ENCODE results near the gene MKRN2. TPM values are rescaled to one million over a fixed set of nuclear protein-coding genes. Genes with fewer than 3 reads are reported as not detected.

The MKRN2 gene
- total and polyA plus RNA-seq, 2 of the 8 experiments (the other 6 are each of a cell fraction or from before 2014, with no cell fraction given) = 15.3 to 17.6 TPM

- Histone ChIP-seq H2AFZ (ENCODE audit: low read length) (no peak overlapping the region), H3K56ac (replicated peaks; ENCODE audit: insufficient read length, low read depth, low read length) (no peak overlapping the region), H3K14ac (ENCODE audit: insufficient read length) (no peak overlapping the region), H3K4me3 (ENCODE audit: extremely low read depth in 1 of 4, insufficient read depth in 2 of 4, low read depth in 3 of 4, low read length in 4 of 4) (no peak overlapping the region), H2BK5ac (ENCODE audit: low read depth, low read length) (no peak overlapping the region), H4K20me1 (replicated peaks in 1 of 2; ENCODE audit: control insufficient read depth in 1 of 2, insufficient read depth in 2 of 2, low read length in 2 of 2) (peaks cover 4 to 6% of the 10 kb centered on the region in 2 experiments), H4K8ac (ENCODE audit: extremely low read depth, insufficient read depth, low read length) (no peak overlapping the region), H3K9ac (replicated peaks in 1 of 4; ENCODE audit: extremely low read depth in 1 of 4, low read depth in 3 of 4, low read length in 3 of 4) (no peak overlapping the region), H3K23me2 (ENCODE audit: low read depth, low read length) (no peaks in the 10 kb centered on the region; the same call in 1 of the 2 replicates), H4K5ac (ENCODE audit: insufficient read length, low read depth, low read length) (no peak overlapping the region), H2AK5ac (ENCODE audit: low read depth, low read length) (no peak overlapping the region), H4K91ac (replicated peaks; ENCODE audit: insufficient read length, low read length) (no peak overlapping the region), H3K18ac (ENCODE audit: extremely low read depth, low read length) (no peak overlapping the region), H2BK15ac (ENCODE audit: low read length) (no peak overlapping the region), H3K79me1 (ENCODE audit: low read depth, low read length) (peaks cover 2% of the 10 kb centered on the region; the same call in 1 of the 2 replicates), H2BK20ac (ENCODE audit: low read length) (no peak overlapping the region), H3K9me3 (ENCODE audit: insufficient read depth in 2 of 2, low read depth in 1 of 2, low read length in 1 of 2) (no peaks in the 10 kb centered on the region), H3K27me3 (replicated peaks in 1 of 4; ENCODE audit: control insufficient read depth in 3 of 4, extremely low read depth in 1 of 4, insufficient read depth in 3 of 4, low read length in 3 of 4) (no peaks in the 10 kb centered on the region), H3K4ac (replicated peaks; ENCODE audit: insufficient read length, low read depth, low read length) (no peak overlapping the region), H3K79me2 (ENCODE audit: control insufficient read depth in 1 of 2, insufficient read depth in 2 of 2, low read length in 2 of 2) (no peaks in the 10 kb centered on the region), H3K27ac (ENCODE audit: low read depth, low read length) (no peak overlapping the region), H3K36me3 (ENCODE audit: control insufficient read depth in 2 of 4, insufficient read depth in 4 of 4, low read length in 3 of 4) (peaks cover 20 to 76% (median 52%) of the 10 kb centered on the region in 4 experiments; a peak in 7 of 8 replicates), H2BK12ac (ENCODE audit: low read depth, low read length) (no peak overlapping the region), H3K4me1 (replicated peaks in 1 of 4; ENCODE audit: control insufficient read depth in 3 of 4, insufficient read depth in 4 of 4, low read length in 3 of 4) (no peaks in the 10 kb centered on the region), H3K23ac (ENCODE audit: insufficient read length) (no peak overlapping the region), H2BK120ac (replicated peaks; ENCODE audit: low read depth, low read length) (no peak overlapping the region), H3K4me2 (ENCODE audit: insufficient read depth in 1 of 2, low read depth in 2 of 2, low read length in 2 of 2) (no peak overlapping the region)
- WGBS, 2 experiments (ENCODE audit: extremely low coverage in 1 of 2, insufficient coverage in 1 of 2, insufficient read length in 1 of 2, insufficient replicate concordance in 2 of 2, low coverage in 1 of 2, low lambda C conversion rate in 2 of 2, missing lambda C conversion rate in 1 of 2) = 92% methylated on average over 6 of the region's 6 CpGs; no CpG with 5 or more reads in 1 of the 2 experiments
- no peak for TF ChIP-seq BRCA1 (IDR thresholded peaks at IDR 0.05; ENCODE audit: low read depth, low read length)
- TF ChIP-seq POLR2AphosphoS5 (IDR thresholded peaks at IDR 0.05; ENCODE audit: low read depth, low read length) = no peak
- no peak for TF ChIP-seq EGR1 (IDR thresholded peaks at IDR 0.05; ENCODE audit: borderline replicate concordance, low read depth, low read length)
- no peak for TF ChIP-seq CBX8 (IDR thresholded peaks at IDR 0.05; ENCODE audit: borderline replicate concordance, low read depth, low read length)
- no peak for TF ChIP-seq BACH1 (IDR thresholded peaks at IDR 0.05; ENCODE audit: low read length)
- TF ChIP-seq USF2 (IDR thresholded peaks at IDR 0.05; ENCODE audit: low read length) = no peak
- no peak for TF ChIP-seq GTF2F1 (IDR thresholded peaks at IDR 0.05; ENCODE audit: borderline replicate concordance, low read depth, low read length)
- no peak for TF ChIP-seq NRF1 (IDR thresholded peaks at IDR 0.05; ENCODE audit: low read depth, low read length)
- no peak for FAIRE-seq
- no peak for DNase-seq (ENCODE audit: low read depth in 1 of 2, low spot score in 2 of 2)
- POLR2A ChIA-PET (ENCODE audit: partially characterized antibody) = interaction anchor here (1.0 to 1.4 kb wide), 2 partner anchors 9 to 18 kb away, joined by 3 to 5 read pairs; partner anchors contain the start of gene MKRN2
- CTCF ChIA-PET (ENCODE audit: partially characterized antibody) = interaction anchor here (1.4 to 2.5 kb wide), 3 partner anchors 10 to 11 kb away, joined by 5 to 6 read pairs (median 6); no protein-coding TSS in a partner anchor
Observed at GRCh38 chr3:12574131-12574530, 17.2 kb downstream of the MKRN2 start.
